ENCODE data around the gene GLI3.

The GLI3 gene

GRCh38 chr7:41984888-41985287, 252.1 kb downstream of the GLI3 start:
- no peak for DNase-seq

GRCh38 chr7:41981046-41982040, 255.7 kb downstream of the GLI3 start:
- DNase-seq, result no peak

- DNase-seq, result no peak
Observed at GRCh38 chr7:41979834-41980307, 257.1 kb downstream of the GLI3 start.

GRCh38 chr7:41978858-41979257, 258.2 kb downstream of the GLI3 start:
- no peak for DNase-seq

- no peak for DNase-seq
Observed at GRCh38 chr7:41977661-41978060, 259.3 kb downstream of the GLI3 start.

GRCh38 chr7:41977151-41977651, 259.8 kb downstream of the GLI3 start:
- peak; percentile 6 for DNase-seq

- no peak for DNase-seq
Observed at GRCh38 chr7:41976411-41976810, 260.6 kb downstream of the GLI3 start.

- DNase-seq, result no peak
Observed at GRCh38 chr7:41975849-41976248, 261.2 kb downstream of the GLI3 start.

- no peak for DNase-seq
Observed at GRCh38 chr7:41974870-41975557, 262.0 kb downstream of the GLI3 start.

GRCh38 chr7:41973202-41973730, 263.7 kb downstream of the GLI3 start:
- DNase-seq, result no peak

GRCh38 chr7:41972776-41973175, 264.2 kb downstream of the GLI3 start:
- no peak for DNase-seq

- no peak for DNase-seq
Observed at GRCh38 chr7:41972270-41972669, 264.7 kb downstream of the GLI3 start.

GRCh38 chr7:41971640-41972187, 265.3 kb downstream of the GLI3 start:
- no peak for DNase-seq

- no peak for DNase-seq
Observed at GRCh38 chr7:41970941-41971340, 266.1 kb downstream of the GLI3 start.

- DNase-seq, result no peak
Observed at GRCh38 chr7:41969561-41970105, 267.4 kb downstream of the GLI3 start.

GRCh38 chr7:41967156-41967555, 269.9 kb downstream of the GLI3 start:
- DNase-seq, result no peak

GRCh38 chr7:41965951-41966505, 271.0 kb downstream of the GLI3 start:
- no peak for DNase-seq

GRCh38 chr7:41964849-41965745, 271.9 kb downstream of the GLI3 start:
- DNase-seq, result no peak

GRCh38 chr7:41964183-41964753, 272.7 kb downstream of the GLI3 start:
- no peak for DNase-seq

GRCh38 chr7:41956705-41957104, 280.3 kb downstream of the GLI3 start:
- DNase-seq, result no peak
